ENCODE measurements around the gene STX8.
"Not testable (repeated sequence)": the region's sequence is repeated elsewhere in the genome, so short reads cannot be mapped to it uniquely, and the experiment has no call there.

STX8 gene

GRCh38 chr17:9382626-9383025 lies 193.0 kb downstream of the STX8 start:
- no peak for DNase-seq

GRCh38 chr17:9381068-9381467 lies 194.6 kb downstream of the STX8 start:
- DNase-seq = no peak

- DNase-seq = no peak
Observed at GRCh38 chr17:9380361-9380760, 195.3 kb downstream of the STX8 start.

- DNase-seq = not testable (repeated sequence)
Observed at GRCh38 chr17:9376177-9376576, 199.4 kb downstream of the STX8 start.

GRCh38 chr17:9371019-9371418 lies 204.6 kb downstream of the STX8 start:
- DNase-seq = no peak

- no peak for DNase-seq
Observed at GRCh38 chr17:9370467-9370866, 205.2 kb downstream of the STX8 start.

GRCh38 chr17:9368631-9369030 lies 207.0 kb downstream of the STX8 start:
- DNase-seq = no peak

GRCh38 chr17:9367156-9367555 lies 208.5 kb downstream of the STX8 start:
- DNase-seq = no peak

- no peak for DNase-seq
Observed at GRCh38 chr17:9364837-9365430, 210.7 kb downstream of the STX8 start.

- no peak for DNase-seq
Observed at GRCh38 chr17:9363440-9364350, 211.9 kb downstream of the STX8 start.

GRCh38 chr17:9361188-9361955 lies 214.2 kb downstream of the STX8 start:
- no peak for DNase-seq

GRCh38 chr17:9360677-9361081 lies 214.9 kb downstream of the STX8 start:
- no peak for DNase-seq

- no peak for DNase-seq
Observed at GRCh38 chr17:9356488-9356911, 219.1 kb downstream of the STX8 start.

GRCh38 chr17:9355846-9356245 lies 219.8 kb downstream of the STX8 start:
- DNase-seq = no peak

GRCh38 chr17:9355231-9355630 lies 220.4 kb downstream of the STX8 start:
- DNase-seq = not testable (repeated sequence)

- no peak for DNase-seq
Observed at GRCh38 chr17:9350080-9350479, 225.5 kb downstream of the STX8 start.

GRCh38 chr17:9346296-9346926 lies 229.2 kb downstream of the STX8 start:
- no peak for DNase-seq

GRCh38 chr17:9343516-9343915 lies 232.1 kb downstream of the STX8 start:
- DNase-seq = no peak

- no peak for DNase-seq
Observed at GRCh38 chr17:9342225-9342624, 233.4 kb downstream of the STX8 start.

GRCh38 chr17:9339958-9340357 lies 235.7 kb downstream of the STX8 start:
- DNase-seq = no peak

- DNase-seq = not testable (repeated sequence)
Observed at GRCh38 chr17:9339482-9339881, 236.1 kb downstream of the STX8 start.

GRCh38 chr17:9336817-9337216 lies 238.8 kb downstream of the STX8 start:
- DNase-seq = no peak
